HG03045 (cell line): ENCODE measurements around the gene BHLHE41.

Experiments used
- ATAC-seq: cut with Tn5 transposase; IDR thresholded peaks from one replicate; pipeline ENCODE4 v1.9.1; 2021; ENCODE audit warnings: mild to moderate bottlenecking, moderate library complexity; ENCODE audit not compliant: unreplicated experiment

BHLHE41 gene

GRCh38 chr12:26116829-26117715 lies 7.8 kb downstream of the BHLHE41 start:
- ATAC-seq, result no peak

GRCh38 chr12:26114720-26115401 lies 10.0 kb downstream of the BHLHE41 start:
- no peak for ATAC-seq

GRCh38 chr12:26113853-26114719 lies 10.8 kb downstream of the BHLHE41 start:
- ATAC-seq, result peak; percentile 77

GRCh38 chr12:26113181-26113654 lies 11.6 kb downstream of the BHLHE41 start:
- no peak for ATAC-seq

- no peak for ATAC-seq
These were observed 12.1 kb downstream of the BHLHE41 start for GRCh38 chr12:26112703-26113147.

GRCh38 chr12:26112232-26112631 lies 12.6 kb downstream of the BHLHE41 start:
- no peak for ATAC-seq

GRCh38 chr12:26109343-26109881 lies 15.4 kb downstream of the BHLHE41 start:
- no peak for ATAC-seq

- ATAC-seq, result no peak
These were observed 15.9 kb downstream of the BHLHE41 start for GRCh38 chr12:26108915-26109314.

- no peak for ATAC-seq
These were observed 18.5 kb downstream of the BHLHE41 start for GRCh38 chr12:26106347-26106746.

GRCh38 chr12:26102953-26103352 lies 21.9 kb downstream of the BHLHE41 start:
- no peak for ATAC-seq

GRCh38 chr12:26101763-26102162 lies 23.1 kb downstream of the BHLHE41 start:
- ATAC-seq, result no peak

- no peak for ATAC-seq
These were observed 23.5 kb downstream of the BHLHE41 start for GRCh38 chr12:26101350-26101734.

- no peak for ATAC-seq
These were observed 24.0 kb downstream of the BHLHE41 start for GRCh38 chr12:26100666-26101349.

- peak; percentile 77 for ATAC-seq
These were observed 27.6 kb downstream of the BHLHE41 start for GRCh38 chr12:26097046-26097878.

- ATAC-seq, result no peak
These were observed 28.8 kb downstream of the BHLHE41 start for GRCh38 chr12:26096036-26096435.

GRCh38 chr12:26095186-26095585 lies 29.7 kb downstream of the BHLHE41 start:
- no peak for ATAC-seq

- no peak for ATAC-seq
These were observed 32.3 kb downstream of the BHLHE41 start for GRCh38 chr12:26092346-26093105.

GRCh38 chr12:26091822-26092221 lies 33.0 kb downstream of the BHLHE41 start:
- no peak for ATAC-seq
